ENCODE measurements around the gene TXNL1.

The TXNL1 gene

GRCh38 chr18:56565551-56566345 is 72.6 kb downstream of the TXNL1 start:
- no peak for FAIRE-seq

GRCh38 chr18:56565046-56565445 is 73.3 kb downstream of the TXNL1 start:
- FAIRE-seq: no peak

- no peak for FAIRE-seq
Measured at GRCh38 chr18:56563568-56563967, 74.8 kb downstream of the TXNL1 start.

- FAIRE-seq: no peak
Measured at GRCh38 chr18:56562479-56562878, 75.9 kb downstream of the TXNL1 start.

- FAIRE-seq: no peak
Measured at GRCh38 chr18:56560992-56561391, 77.4 kb downstream of the TXNL1 start.

- no peak for FAIRE-seq
Measured at GRCh38 chr18:56559044-56559443, 79.3 kb downstream of the TXNL1 start.

- no peak for FAIRE-seq
Measured at GRCh38 chr18:56556907-56557306, 81.5 kb downstream of the TXNL1 start.

- FAIRE-seq: no peak
Measured at GRCh38 chr18:56550121-56550520, 88.3 kb downstream of the TXNL1 start.
